Suprapubic skin (tissue), 4 donors: ENCODE measurements around the gene TGM2. TPM values are rescaled to one million over a fixed set of nuclear protein-coding genes. Genes with fewer than 3 reads are reported as not detected.

Experiments used
- DNase-seq, 2 donors: peaks; one replicate each; pipeline ENCODE4 v3.0.0-alpha.2; 2019; ENCODE audit warnings: low spot score in 2 of 2
- H3K27ac ChIP-seq: fragments of 200-600 bp; sonication (generic); one replicate; pipeline ENCODE4 v1.5.1; 2019
- H3K27me3 ChIP-seq: fragments of 200-600 bp; sonication (generic); one replicate; pipeline ENCODE4 v1.5.1; 2019
- H3K36me3 ChIP-seq: fragments of 200-600 bp; sonication (generic); one replicate; pipeline ENCODE4 v1.5.1; 2019
- H3K4me1 ChIP-seq: fragments of 200-600 bp; sonication (generic); one replicate; pipeline ENCODE4 v1.5.1; 2019
- H3K4me3 ChIP-seq: fragments of 200-600 bp; sonication (generic); one replicate; pipeline ENCODE4 v1.5.1; 2019; ENCODE audit warnings: mild to moderate bottlenecking
- H3K9me3 ChIP-seq: fragments of 200-600 bp; sonication (generic); one replicate; pipeline ENCODE4 v1.5.1; 2019
- EP300 ChIP-seq: sonication (generic); formaldehyde crosslinking; IDR thresholded peaks from one replicate; pipeline ENCODE4 v1.6.1; 2017; ENCODE audit warnings: antibody characterized with exemption
- POLR2A ChIP-seq, 2 donors: fragments of 450-650 bp; IDR thresholded peaks; one replicate each; pipeline ENCODE4 v1.6.1; 2017; ENCODE audit warnings: antibody characterized with exemption in 2 of 2, mild to moderate bottlenecking in 2 of 2, moderate library complexity in 2 of 2
- POLR2AphosphoS5 ChIP-seq, 3 donors: sonication (generic); formaldehyde crosslinking; IDR thresholded peaks; one replicate each; pipeline ENCODE4 v1.6.1; 2017; ENCODE audit warnings: antibody characterized with exemption in 3 of 3
- WGBS: methylation state at CpG from one replicate; pipeline ENCODE4 v1.1.5; 2018; 5-methylcytosine and 5-hydroxymethylcytosine counted together
- total RNA-seq, 4 donors: library from RNA; depleted of rRNA; stranded (reverse); fragments of >200 nt; gene quantifications; one replicate each; pipeline ENCODE4 v1.1.0, GENCODE V29; 2016
- TF ChIP-seq, protein P1 (sequence below), 2 donors: fragments of 200-600 bp in 1 of 2; fragments of 450-650 bp in 1 of 2; sonication (generic) in 1 of 2; IDR thresholded peaks; one replicate each; pipeline ENCODE4 v1.5.1; 2016 to 2019; ENCODE audit warnings: antibody characterized with exemption in 2 of 2, mild to moderate bottlenecking in 1 of 2, moderate library complexity in 1 of 2

The TGM2 gene
- total RNA-seq, 4 donors from 2014 or later: 1.5 to 6.6 (median 3.8) TPM

GRCh38 chr20:38159957-38160756 lies 4.9 kb downstream of the TGM2 start:
- H3K27me3 ChIP-seq: no peaks in the 10 kb centered on the region
- H3K9me3 ChIP-seq: no peaks in the 10 kb centered on the region
- 89% methylated on average over 7 of the region's 7 CpGs for WGBS
- H3K36me3 ChIP-seq: no peaks in the 10 kb centered on the region
- no peak for DNase-seq
- peaks cover 3% of the 10 kb centered on the region for H3K4me1 ChIP-seq
- TF ChIP-seq POLR2AphosphoS5 (IDR thresholded peaks at IDR 0.05) (no peak), POLR2A (IDR thresholded peaks at IDR 0.05) (no peak), EP300 (no peak)
- TF ChIP-seq, protein P1, sequence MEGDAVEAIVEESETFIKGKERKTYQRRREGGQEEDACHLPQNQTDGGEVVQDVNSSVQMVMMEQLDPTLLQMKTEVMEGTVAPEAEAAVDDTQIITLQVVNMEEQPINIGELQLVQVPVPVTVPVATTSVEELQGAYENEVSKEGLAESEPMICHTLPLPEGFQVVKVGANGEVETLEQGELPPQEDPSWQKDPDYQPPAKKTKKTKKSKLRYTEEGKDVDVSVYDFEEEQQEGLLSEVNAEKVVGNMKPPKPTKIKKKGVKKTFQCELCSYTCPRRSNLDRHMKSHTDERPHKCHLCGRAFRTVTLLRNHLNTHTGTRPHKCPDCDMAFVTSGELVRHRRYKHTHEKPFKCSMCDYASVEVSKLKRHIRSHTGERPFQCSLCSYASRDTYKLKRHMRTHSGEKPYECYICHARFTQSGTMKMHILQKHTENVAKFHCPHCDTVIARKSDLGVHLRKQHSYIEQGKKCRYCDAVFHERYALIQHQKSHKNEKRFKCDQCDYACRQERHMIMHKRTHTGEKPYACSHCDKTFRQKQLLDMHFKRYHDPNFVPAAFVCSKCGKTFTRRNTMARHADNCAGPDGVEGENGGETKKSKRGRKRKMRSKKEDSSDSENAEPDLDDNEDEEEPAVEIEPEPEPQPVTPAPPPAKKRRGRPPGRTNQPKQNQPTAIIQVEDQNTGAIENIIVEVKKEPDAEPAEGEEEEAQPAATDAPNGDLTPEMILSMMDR (IDR thresholded peaks at IDR 0.05): no peak
- no peak overlapping the region for H3K27ac ChIP-seq
- no peak overlapping the region for H3K4me3 ChIP-seq

- TF ChIP-seq POLR2A (IDR thresholded peaks at IDR 0.05): no peak
- TF ChIP-seq EP300: no peak
- TF ChIP-seq, protein P1 (IDR thresholded peaks at IDR 0.05): no peak
- TF ChIP-seq POLR2AphosphoS5 (IDR thresholded peaks at IDR 0.05): no peak
- no peak for DNase-seq
- Histone ChIP-seq H3K36me3 (no peaks in the 10 kb centered on the region), H3K27me3 (no peaks in the 10 kb centered on the region), H3K9me3 (no peaks in the 10 kb centered on the region), H3K27ac (no peak overlapping the region), H3K4me1 (no peaks in the 10 kb centered on the region), H3K4me3 (no peak overlapping the region)
- 96% methylated on average over 4 of the region's 5 CpGs for WGBS
Observed at GRCh38 chr20:38159566-38159956, 5.5 kb downstream of the TGM2 start.

DNA sequence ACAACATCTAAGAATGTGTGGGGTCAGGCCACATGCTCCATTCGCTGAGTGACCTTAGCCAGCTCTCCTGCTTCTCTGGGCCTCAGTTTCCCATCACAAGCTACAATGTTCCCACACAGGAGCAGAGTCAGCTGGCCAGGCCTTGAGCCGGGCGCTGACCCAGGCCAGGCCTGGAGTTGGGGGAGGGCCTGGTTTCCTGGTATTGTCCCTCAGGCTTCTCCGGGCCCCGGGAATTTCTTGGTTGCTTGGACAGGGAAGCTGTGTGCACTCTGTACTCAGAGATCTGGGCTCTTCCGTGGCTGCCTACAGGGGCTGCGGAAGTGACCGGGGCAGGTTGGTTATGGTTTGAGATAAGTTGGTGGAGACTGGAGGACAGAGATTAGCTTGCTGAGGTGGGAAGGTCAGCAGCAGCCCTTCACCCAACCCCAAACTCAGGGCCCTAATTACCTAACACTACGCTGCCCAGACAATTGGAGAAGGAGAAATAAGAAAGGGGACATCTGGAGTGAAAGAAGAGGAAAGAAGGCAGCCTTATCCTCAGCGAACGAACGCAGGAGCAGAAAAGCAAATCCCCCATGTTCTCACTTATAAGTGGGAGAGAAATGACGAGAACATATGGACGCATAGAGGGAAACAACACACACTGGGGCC lies 6.2 kb downstream of the TGM2 start:
- H3K4me3 ChIP-seq: no peak overlapping the region
- no peaks in the 10 kb centered on the region for H3K27me3 ChIP-seq
- TF ChIP-seq EP300: no peak
- TF ChIP-seq POLR2AphosphoS5 (IDR thresholded peaks at IDR 0.05): no peak
- no peak for TF ChIP-seq POLR2A (IDR thresholded peaks at IDR 0.05)
- TF ChIP-seq, protein P1 (IDR thresholded peaks at IDR 0.05): no peak
- no peaks in the 10 kb centered on the region for H3K4me1 ChIP-seq
- no peaks in the 10 kb centered on the region for H3K9me3 ChIP-seq
- DNase-seq: no peak
- H3K36me3 ChIP-seq: no peaks in the 10 kb centered on the region
- 84% methylated on average over 13 of the region's 14 CpGs for WGBS
- no peak overlapping the region for H3K27ac ChIP-seq

DNA sequence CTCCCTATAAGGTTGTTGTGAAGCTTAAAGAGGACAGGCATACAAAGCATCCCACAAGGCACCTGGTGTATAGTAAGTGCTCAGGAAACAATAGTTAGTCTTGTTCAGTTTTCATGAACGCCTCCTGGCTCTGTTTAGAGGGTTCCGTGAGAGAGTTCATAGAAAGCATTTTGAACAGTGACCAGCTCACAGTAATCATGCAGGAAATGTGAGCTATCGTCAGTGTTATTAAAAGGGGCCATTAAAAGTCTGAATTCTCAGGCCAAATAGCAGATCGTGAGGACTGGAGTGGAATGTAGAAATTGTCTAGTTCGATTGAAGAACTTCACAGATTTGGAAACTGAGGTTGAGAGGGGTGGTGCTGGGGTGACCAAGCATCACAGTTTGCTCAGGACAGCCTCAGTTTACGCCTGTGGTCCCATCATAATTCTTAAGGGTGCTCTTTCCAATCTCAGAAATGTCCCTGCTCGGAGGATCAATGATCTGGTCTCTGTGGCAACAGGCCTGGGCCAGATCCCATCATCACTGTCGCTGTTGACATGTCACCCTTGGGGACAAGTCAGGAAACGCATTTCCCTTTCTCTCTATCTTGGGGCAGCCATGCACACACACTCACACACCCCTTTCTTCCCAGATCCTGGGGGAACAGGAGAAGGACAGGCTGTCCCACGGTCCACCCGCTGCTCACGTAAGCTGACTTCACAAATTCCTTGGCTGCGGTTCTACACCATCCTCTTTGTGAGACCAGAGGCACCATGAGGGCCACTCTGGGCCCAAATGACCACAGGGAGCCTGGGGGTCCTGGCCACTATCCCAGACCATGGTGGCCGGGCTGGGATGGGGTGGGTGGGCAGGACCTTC lies 7.2 kb downstream of the TGM2 start:
- TF ChIP-seq EP300 (no peak), POLR2A (IDR thresholded peaks at IDR 0.05) (no peak), POLR2AphosphoS5 (IDR thresholded peaks at IDR 0.05) (no peak)
- TF ChIP-seq, protein P1 (IDR thresholded peaks at IDR 0.05): no peak
- no peak for DNase-seq
- H3K36me3 ChIP-seq: no peaks in the 10 kb centered on the region
- no peak overlapping the region for H3K4me3 ChIP-seq
- 85% methylated on average over 14 of the region's 14 CpGs for WGBS
- H3K27me3 ChIP-seq: no peaks in the 10 kb centered on the region
- H3K9me3 ChIP-seq: no peaks in the 10 kb centered on the region
- H3K27ac ChIP-seq: no peak overlapping the region
- no peaks in the 10 kb centered on the region for H3K4me1 ChIP-seq
